Naive B cell (primary cell): ENCODE data around the gene LIN54. TPM values are rescaled to one million over a fixed set of nuclear protein-coding genes. Genes with fewer than 3 reads are reported as not detected.
"Not testable (repeated sequence)": the region's sequence is repeated elsewhere in the genome, so short reads cannot be mapped to it uniquely, and the experiment has no call there.

Experiments used
- ATAC-seq, 2 donors: fragments of 150-1000 bp; cut with Tn5 transposase; 2 replicates each; pipeline ENCODE4 v1.10.0; 2021; ENCODE audit warnings: low read depth in 2 of 2, mild to moderate bottlenecking in 2 of 2, moderate library complexity in 2 of 2
- DNase-seq: peaks from one replicate; pipeline ENCODE4 v3.0.0; 2022
- H3K27ac Mint-ChIP-seq, 6 donors: one replicate each; pipeline ENCODE4 v1.8.0; 2020 to 2022; ENCODE audit warnings: mild to moderate bottlenecking in 6 of 6, mixed read lengths in 6 of 6, moderate library complexity in 5 of 6, inconsistent platforms in 2 of 6
- H3K27me3 Mint-ChIP-seq, 3 donors: one replicate each; pipeline ENCODE4 v1.8.0; 2021 to 2022; ENCODE audit warnings: mixed read lengths in 3 of 3, mild to moderate bottlenecking in 1 of 3
- H3K36me3 Mint-ChIP-seq, 2 donors: one replicate each; pipeline ENCODE4 v1.8.0; 2020 to 2022; ENCODE audit warnings: mixed read lengths in 2 of 2, inconsistent platforms in 1 of 2, mild to moderate bottlenecking in 1 of 2
- H3K4me1 Mint-ChIP-seq, 3 donors: one replicate each; pipeline ENCODE4 v1.8.0; 2020 to 2022; ENCODE audit warnings: mixed read lengths in 3 of 3, inconsistent platforms in 1 of 3, mild to moderate bottlenecking in 1 of 3, moderate library complexity in 1 of 3
- H3K4me3 Mint-ChIP-seq, 8 donors: one replicate each; pipeline ENCODE4 v1.8.0; 2020 to 2022; ENCODE audit warnings: mild to moderate bottlenecking in 8 of 8, mixed read lengths in 8 of 8, moderate library complexity in 8 of 8, inconsistent platforms in 2 of 8
- H3K9me3 Mint-ChIP-seq, 7 donors: one replicate each; pipeline ENCODE4 v1.8.0; 2020 to 2022; ENCODE audit warnings: mixed read lengths in 7 of 7, mild to moderate bottlenecking in 5 of 7, inconsistent platforms in 2 of 7, moderate library complexity in 1 of 7
- polyA plus RNA-seq, 6 donors: library from polyadenylated mRNA; unstranded; fragments of 300-500 nt; fragmentation: Illumina TruSeq; gene quantifications; one replicate each; pipeline ENCODE4 v1.2.3, GENCODE V29; 2021; ENCODE audit warnings: low read depth in 6 of 6

Gene LIN54
- polyA plus RNA-seq, 6 donors from 2014 or later, result 3.1 to 8.4 (median 7.8) TPM

- ATAC-seq, result no peak
- H3K36me3 Mint-ChIP-seq, result peaks cover 0 to 3% of the 10 kb centered on the region in 2 donors
- H3K27ac Mint-ChIP-seq, result peak overlapping the region in 3 of 6 donors; percentile 74 to 84 (median 74)
- H3K4me1 Mint-ChIP-seq, result peaks cover 8 to 13% (median 12%) of the 10 kb centered on the region in 3 donors
- no peak for DNase-seq
- no peaks in the 10 kb centered on the region for H3K9me3 Mint-ChIP-seq
- H3K27me3 Mint-ChIP-seq, result no peaks in the 10 kb centered on the region
- no peak overlapping the region for H3K4me3 Mint-ChIP-seq
These were observed 8.3 kb downstream of the LIN54 start for GRCh38 chr4:83002329-83002728.

DNA sequence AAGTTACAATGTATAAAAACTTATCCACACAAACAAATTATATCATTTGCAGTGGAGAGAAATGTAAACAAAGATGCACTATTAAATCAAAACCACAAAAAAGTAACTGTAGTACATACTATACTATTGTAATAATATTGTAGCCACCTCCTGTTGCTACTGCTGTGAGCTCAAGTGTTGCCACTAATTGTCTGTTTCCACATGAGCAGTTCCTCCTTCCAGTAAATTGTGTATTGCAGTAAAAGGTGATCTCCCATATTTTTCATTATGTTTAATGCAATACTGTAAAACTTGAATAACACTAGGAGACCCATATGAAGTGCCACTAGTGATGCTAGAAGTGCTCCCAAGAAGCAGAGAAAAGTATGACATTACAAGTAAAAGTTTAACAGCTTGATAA is 11.7 kb downstream of the LIN54 start:
- ATAC-seq (no peak), DNase-seq (no peak)
- peaks cover 10 to 13% (median 13%) of the 10 kb centered on the region in 3 donors for H3K4me1 Mint-ChIP-seq
- no peaks in the 10 kb centered on the region for H3K9me3 Mint-ChIP-seq
- H3K27me3 Mint-ChIP-seq, result no peaks in the 10 kb centered on the region
- no peak overlapping the region for H3K4me3 Mint-ChIP-seq
- H3K36me3 Mint-ChIP-seq, result peaks cover 0 to 3% of the 10 kb centered on the region in 2 donors
- H3K27ac Mint-ChIP-seq, result peak overlapping the region in 1 of 6 donors; percentile 39

DNA sequence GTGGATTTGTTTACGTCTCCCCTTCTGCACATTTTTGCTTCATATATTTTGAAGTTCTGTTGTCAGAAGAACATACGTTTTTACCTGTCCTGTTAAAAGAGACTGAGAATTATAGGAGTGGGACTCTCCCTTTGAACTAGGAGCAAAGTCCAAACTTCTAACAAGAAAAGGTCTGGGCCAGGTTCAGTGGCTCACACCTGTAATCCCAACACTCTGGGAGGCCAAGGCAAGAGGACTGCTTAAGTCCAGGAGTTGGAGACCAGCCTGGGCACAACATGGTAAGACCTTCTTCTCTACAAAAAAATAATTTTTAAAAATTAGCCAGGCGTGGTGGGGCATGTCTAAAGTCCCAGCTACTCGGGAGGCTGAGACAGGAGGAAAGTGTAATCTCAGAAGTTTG is 15.8 kb downstream of the LIN54 start:
- no peaks in the 10 kb centered on the region for H3K27me3 Mint-ChIP-seq
- H3K36me3 Mint-ChIP-seq, result no peaks in the 10 kb centered on the region
- no peaks in the 10 kb centered on the region for H3K9me3 Mint-ChIP-seq
- H3K4me3 Mint-ChIP-seq, result no peak overlapping the region
- DNase-seq, result no peak
- peaks cover 7 to 12% (median 11%) of the 10 kb centered on the region in 3 donors for H3K4me1 Mint-ChIP-seq
- no peak for ATAC-seq
- H3K27ac Mint-ChIP-seq, result no peak overlapping the region

- H3K27ac Mint-ChIP-seq, result peak overlapping the region in 5 of 6 donors; percentile 35 to 95 (median 60)
- H3K27me3 Mint-ChIP-seq, result no peaks in the 10 kb centered on the region
- no peaks in the 10 kb centered on the region for H3K36me3 Mint-ChIP-seq
- DNase-seq (no peak), ATAC-seq (peak; percentile 25 to 28)
- no peaks in the 10 kb centered on the region for H3K9me3 Mint-ChIP-seq
- H3K4me3 Mint-ChIP-seq, result peak overlapping the region in 3 of 8 donors; percentile 12 to 57 (median 21)
- peaks cover 12 to 14% (median 14%) of the 10 kb centered on the region in 3 donors for H3K4me1 Mint-ChIP-seq
These were observed 20.8 kb downstream of the LIN54 start for GRCh38 chr4:82989575-82990429.

- peaks cover 12 to 14% (median 13%) of the 10 kb centered on the region in 3 donors for H3K4me1 Mint-ChIP-seq
- H3K9me3 Mint-ChIP-seq, result no peaks in the 10 kb centered on the region
- no peak overlapping the region for H3K4me3 Mint-ChIP-seq
- no peaks in the 10 kb centered on the region for H3K27me3 Mint-ChIP-seq
- no peak for ATAC-seq
- H3K36me3 Mint-ChIP-seq, result no peaks in the 10 kb centered on the region
- DNase-seq, result no peak
- H3K27ac Mint-ChIP-seq, result no peak overlapping the region
These were observed 22.2 kb downstream of the LIN54 start for GRCh38 chr4:82988323-82988832.

GRCh38 chr4:82987519-82987918 is 23.1 kb downstream of the LIN54 start:
- ATAC-seq, H3K4me3 Mint-ChIP-seq, DNase-seq, H3K9me3 Mint-ChIP-seq, H3K36me3 Mint-ChIP-seq, H3K27ac Mint-ChIP-seq, H3K27me3 Mint-ChIP-seq: not testable (repeated sequence)
- peaks cover 12 to 14% (median 13%) of the 10 kb centered on the region in 3 donors for H3K4me1 Mint-ChIP-seq

GRCh38 chr4:82984459-82984858 is 26.2 kb downstream of the LIN54 start:
- ATAC-seq, result no peak
- no peaks in the 10 kb centered on the region for H3K27me3 Mint-ChIP-seq
- H3K4me3 Mint-ChIP-seq, result no peak overlapping the region
- no peak overlapping the region for H3K27ac Mint-ChIP-seq
- no peaks in the 10 kb centered on the region for H3K36me3 Mint-ChIP-seq
- no peaks in the 10 kb centered on the region for H3K9me3 Mint-ChIP-seq
- H3K4me1 Mint-ChIP-seq, result peaks cover 3 to 5% (median 5%) of the 10 kb centered on the region in 3 donors
- DNase-seq, result no peak

DNA sequence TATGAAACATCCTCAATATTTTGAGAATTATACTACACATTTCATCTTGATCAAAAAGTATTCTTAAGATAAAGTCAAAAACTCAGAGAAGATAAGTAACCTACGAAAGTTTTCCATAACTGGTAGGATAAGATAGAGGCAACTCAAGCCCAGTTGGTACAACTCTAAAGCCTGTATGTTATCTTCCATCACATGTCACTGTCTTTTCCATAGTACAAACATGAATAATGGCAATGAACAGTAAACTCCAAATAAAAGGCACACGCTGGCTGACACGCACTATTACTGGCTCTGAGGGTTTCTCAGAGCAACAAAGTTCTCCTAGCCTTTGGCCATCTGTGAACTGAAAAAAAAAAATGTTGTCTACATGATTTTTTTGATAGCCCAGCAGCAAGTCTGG is 27.2 kb downstream of the LIN54 start:
- Mint-ChIP-seq H3K4me3 (no peak overlapping the region), H3K27ac (peak overlapping the region in 1 of 6 donors; percentile 14), H3K27me3 (no peaks in the 10 kb centered on the region), H3K36me3 (no peaks in the 10 kb centered on the region), H3K9me3 (no peaks in the 10 kb centered on the region), H3K4me1 (no peaks in the 10 kb centered on the region)
- DNase-seq (no peak), ATAC-seq (no peak)

DNA sequence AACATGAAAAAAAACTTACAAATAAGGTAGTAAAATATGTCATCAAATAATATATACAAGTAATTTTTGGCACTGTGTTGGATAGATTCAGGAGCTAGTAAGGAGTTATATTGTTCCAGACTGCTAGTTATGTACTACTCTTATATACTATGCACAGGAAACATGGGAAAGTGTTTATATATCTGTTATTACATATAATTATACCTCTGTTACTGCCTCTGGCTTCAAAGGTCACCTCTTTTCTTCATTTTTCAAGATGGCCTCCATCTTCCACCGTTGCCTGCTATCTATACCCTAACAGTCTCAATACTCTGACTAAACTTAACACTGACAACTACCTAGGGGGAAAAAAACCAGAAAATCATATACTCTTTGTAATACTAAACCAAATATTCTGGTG is 29.5 kb downstream of the LIN54 start:
- no peak overlapping the region for H3K4me3 Mint-ChIP-seq
- H3K36me3 Mint-ChIP-seq, result peaks cover 5 to 8% of the 10 kb centered on the region in 2 donors
- H3K9me3 Mint-ChIP-seq, result no peaks in the 10 kb centered on the region
- ATAC-seq (no peak), DNase-seq (no peak)
- no peaks in the 10 kb centered on the region for H3K4me1 Mint-ChIP-seq
- H3K27ac Mint-ChIP-seq, result no peak overlapping the region
- no peaks in the 10 kb centered on the region for H3K27me3 Mint-ChIP-seq

DNA sequence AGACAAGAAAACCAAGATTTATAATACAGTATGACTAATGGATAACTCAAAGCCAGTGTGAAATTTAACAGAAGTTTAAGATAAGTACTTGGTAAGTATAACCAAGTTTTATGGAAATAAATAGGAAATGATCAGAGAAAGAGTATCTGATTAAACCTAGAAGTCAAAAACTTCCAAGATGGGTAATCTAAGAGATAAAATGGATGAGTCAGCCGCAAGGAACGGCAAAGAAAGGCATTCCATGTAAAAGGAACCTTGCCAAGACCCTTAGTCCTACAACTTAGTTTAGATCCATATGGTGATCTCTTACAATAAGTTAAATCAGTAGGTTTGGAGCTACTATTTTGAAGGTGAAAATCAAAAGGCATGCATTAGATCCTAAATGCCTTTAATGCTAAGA is 34.8 kb downstream of the LIN54 start:
- Mint-ChIP-seq H3K36me3 (peaks cover 10 to 21% of the 10 kb centered on the region in 2 donors), H3K4me1 (no peaks in the 10 kb centered on the region), H3K27me3 (no peaks in the 10 kb centered on the region), H3K4me3 (no peak overlapping the region), H3K27ac (no peak overlapping the region), H3K9me3 (no peaks in the 10 kb centered on the region)
- ATAC-seq (no peak), DNase-seq (no peak)

DNA sequence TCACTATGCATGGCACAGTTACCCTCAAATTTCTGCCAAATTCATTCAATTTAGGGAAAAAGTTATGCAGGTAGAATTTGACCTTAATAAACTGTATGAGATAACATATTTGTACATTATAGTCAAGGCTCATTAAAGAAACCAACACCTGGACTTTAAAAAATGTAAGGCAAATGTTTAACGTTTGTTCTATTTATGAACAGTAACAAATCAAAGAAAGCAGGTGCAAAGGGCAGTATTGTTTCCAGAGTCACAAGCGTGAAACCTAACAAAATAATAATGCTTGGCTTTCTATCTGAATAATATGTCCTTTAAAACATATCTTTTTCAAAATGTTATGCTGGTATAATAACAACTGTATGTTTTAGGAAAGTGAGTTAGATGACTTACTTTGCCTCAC is 41.2 kb downstream of the LIN54 start:
- Mint-ChIP-seq H3K4me1 (no peaks in the 10 kb centered on the region), H3K27ac (no peak overlapping the region), H3K27me3 (no peaks in the 10 kb centered on the region), H3K4me3 (no peak overlapping the region), H3K9me3 (no peaks in the 10 kb centered on the region), H3K36me3 (peaks cover 30 to 31% of the 10 kb centered on the region in 2 donors)
- DNase-seq (no peak), ATAC-seq (no peak)

DNA sequence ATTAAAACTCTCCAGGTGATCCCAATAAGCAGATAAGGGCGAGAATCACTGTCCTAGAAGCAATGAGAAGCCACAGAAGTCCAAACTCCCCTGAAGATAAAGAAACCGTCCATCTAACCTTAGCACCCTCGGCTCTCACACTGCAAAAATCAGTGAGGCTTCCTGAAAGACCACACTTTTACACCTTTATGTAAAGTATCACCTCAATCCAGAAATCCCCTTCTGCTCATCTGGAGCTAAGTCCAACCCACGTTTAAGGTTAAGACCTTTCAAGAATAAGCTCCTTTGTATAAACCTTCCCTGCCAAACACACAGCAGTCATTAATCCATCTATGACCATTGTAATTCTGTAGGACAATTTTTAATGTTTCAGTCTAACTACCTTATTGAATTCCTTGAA is 41.7 kb downstream of the LIN54 start:
- DNase-seq, result no peak
- H3K27me3 Mint-ChIP-seq, result no peaks in the 10 kb centered on the region
- H3K27ac Mint-ChIP-seq, result peak overlapping the region in 1 of 6 donors; percentile 5
- ATAC-seq, result no peak
- H3K4me1 Mint-ChIP-seq, result no peaks in the 10 kb centered on the region
- no peak overlapping the region for H3K4me3 Mint-ChIP-seq
- H3K36me3 Mint-ChIP-seq, result peaks cover 26 to 31% of the 10 kb centered on the region in 2 donors
- no peaks in the 10 kb centered on the region for H3K9me3 Mint-ChIP-seq

GRCh38 chr4:82965763-82966162 is 44.9 kb downstream of the LIN54 start:
- no peaks in the 10 kb centered on the region for H3K4me1 Mint-ChIP-seq
- H3K4me3 Mint-ChIP-seq, result no peak overlapping the region
- peaks cover 23 to 48% of the 10 kb centered on the region in 2 donors for H3K36me3 Mint-ChIP-seq
- no peak overlapping the region for H3K27ac Mint-ChIP-seq
- no peaks in the 10 kb centered on the region for H3K27me3 Mint-ChIP-seq
- DNase-seq (no peak), ATAC-seq (no peak)
- no peaks in the 10 kb centered on the region for H3K9me3 Mint-ChIP-seq

GRCh38 chr4:82957045-82957444 is 53.6 kb downstream of the LIN54 start:
- Mint-ChIP-seq H3K27ac (peak overlapping the region in 1 of 6 donors; percentile 60), H3K4me1 (peaks cover 0 to 9% (median 0%) of the 10 kb centered on the region in 3 donors), H3K9me3 (no peaks in the 10 kb centered on the region), H3K4me3 (no peak overlapping the region), H3K27me3 (no peaks in the 10 kb centered on the region), H3K36me3 (peaks cover 0 to 12% of the 10 kb centered on the region in 2 donors)
- ATAC-seq (no peak), DNase-seq (no peak)
